GM12892 (cell line): Measurements from ENCODE around the gene RPTOR.

Experiments used
- POLR2A ChIP-seq: IDR thresholded peaks from 2 replicates; pipeline ENCODE4 v1.6.1; 2011; ENCODE audit warnings: low read depth, low read length, control low read depth
- TAF1 ChIP-seq: IDR thresholded peaks from 2 replicates; pipeline ENCODE4 v1.6.1; 2011; ENCODE audit warnings: low read depth, mild to moderate bottlenecking, control low read depth, low read length, borderline replicate concordance

- TF ChIP-seq TAF1 (no peak), POLR2A (no peak)
Observed at GRCh38 chr17:80813318-80813717, 268.7 kb downstream of the RPTOR start.
